Activated CD8-positive, alpha-beta memory T cell treated with anti-CD3 and anti-CD28 coated beads, Interleukin-2, amount 50 U/mL, for 1 hour (primary cell): ENCODE data around the gene GOLIM4.
"Not testable (repeated sequence)": the region's sequence is repeated elsewhere in the genome, so short reads cannot be mapped to it uniquely, and the experiment has no call there.

ENCODE experiments used
- DNase-seq: peaks from one replicate; pipeline ENCODE4 v3.0.0-alpha.2; 2020; ENCODE audit errors: extremely low read depth

GOLIM4 gene

DNA sequence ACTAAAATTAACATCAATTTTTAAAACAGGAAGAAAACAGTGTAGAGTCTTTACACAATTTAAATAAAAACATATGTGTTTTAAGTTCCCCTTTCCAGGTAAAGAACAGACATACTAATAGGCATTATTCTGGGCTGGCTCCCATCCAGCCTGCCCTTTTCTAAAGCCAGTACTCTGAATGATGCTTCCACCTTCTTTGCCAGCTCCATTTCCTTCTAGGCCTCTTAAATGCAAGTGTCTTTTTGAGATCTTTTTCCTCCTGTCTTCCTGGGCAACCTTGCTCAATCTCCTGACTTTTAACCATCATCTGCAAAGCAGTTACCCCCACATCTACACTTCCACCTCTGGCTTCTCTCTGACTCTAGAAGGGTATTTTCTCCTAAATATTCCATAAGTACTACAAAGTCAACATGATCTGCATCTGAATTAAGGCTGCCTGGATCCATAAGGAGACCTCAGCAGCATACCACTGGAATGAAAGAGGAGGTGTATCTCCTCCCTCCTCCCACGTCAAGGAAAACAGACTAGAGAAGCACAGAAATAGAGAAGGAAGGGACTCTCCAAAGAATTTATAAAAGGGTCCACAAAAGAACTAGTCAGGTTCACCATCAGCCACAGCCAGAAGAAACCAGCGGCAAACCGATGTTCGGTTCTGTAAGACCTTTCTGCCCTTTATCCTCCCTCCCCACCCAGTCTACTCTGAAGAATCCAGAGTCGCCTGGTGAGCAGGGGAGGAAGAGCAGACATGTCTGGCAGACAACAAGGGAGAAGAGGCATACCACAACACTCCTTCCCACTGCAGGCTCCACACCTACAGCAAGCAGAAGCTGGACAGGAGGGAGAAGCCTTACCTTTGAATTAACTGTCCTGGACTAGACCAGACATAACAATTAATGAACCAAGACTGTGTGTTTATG is 47.1 kb downstream of the GOLIM4 start:
- no peak for DNase-seq

DNA sequence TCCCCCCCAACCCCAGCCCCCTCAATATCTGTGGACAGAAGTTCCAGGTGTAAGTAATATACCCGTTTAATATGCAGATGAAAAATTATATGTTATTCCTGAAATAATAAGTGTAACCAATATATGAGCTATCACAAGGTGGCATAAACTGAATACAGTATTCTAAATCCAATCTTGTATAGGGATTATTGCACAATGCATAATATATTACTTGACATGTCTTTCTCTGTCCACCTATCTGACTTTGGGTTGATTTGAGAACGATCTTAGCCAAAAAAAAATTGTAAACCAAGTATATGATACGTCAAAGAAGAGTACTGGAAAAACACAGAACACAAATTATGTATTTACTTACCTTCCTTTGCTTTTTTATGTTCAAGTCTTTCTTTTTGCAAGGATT is 47.8 kb downstream of the GOLIM4 start:
- DNase-seq: no peak

DNA sequence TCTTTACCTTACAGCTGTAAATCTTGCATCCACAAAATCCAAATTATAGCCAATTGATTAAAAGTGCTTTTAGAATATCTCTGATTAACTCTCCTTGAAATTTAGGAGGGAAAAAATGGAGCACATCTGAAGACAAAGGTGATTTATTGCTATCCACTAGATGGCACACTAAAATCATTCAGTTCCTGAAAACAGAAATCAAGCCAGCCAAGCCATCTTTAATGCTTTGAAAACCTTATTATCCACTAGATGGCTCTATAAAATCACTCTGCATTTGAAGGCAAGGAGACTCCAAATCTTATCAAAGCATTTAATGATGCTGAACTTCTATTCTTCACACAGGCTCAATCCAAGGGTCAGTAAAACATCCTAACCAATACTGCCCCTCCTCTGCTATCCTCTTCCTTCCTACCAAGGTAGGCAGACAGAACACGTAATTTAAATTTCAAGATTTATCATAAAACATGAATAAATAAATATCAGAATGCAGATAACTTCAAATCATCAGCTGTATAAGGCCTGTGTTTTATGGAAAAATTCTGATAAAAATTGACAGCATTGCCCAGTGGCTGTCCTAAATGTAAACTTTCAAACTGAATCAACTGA is 48.4 kb downstream of the GOLIM4 start:
- no peak for DNase-seq

DNA sequence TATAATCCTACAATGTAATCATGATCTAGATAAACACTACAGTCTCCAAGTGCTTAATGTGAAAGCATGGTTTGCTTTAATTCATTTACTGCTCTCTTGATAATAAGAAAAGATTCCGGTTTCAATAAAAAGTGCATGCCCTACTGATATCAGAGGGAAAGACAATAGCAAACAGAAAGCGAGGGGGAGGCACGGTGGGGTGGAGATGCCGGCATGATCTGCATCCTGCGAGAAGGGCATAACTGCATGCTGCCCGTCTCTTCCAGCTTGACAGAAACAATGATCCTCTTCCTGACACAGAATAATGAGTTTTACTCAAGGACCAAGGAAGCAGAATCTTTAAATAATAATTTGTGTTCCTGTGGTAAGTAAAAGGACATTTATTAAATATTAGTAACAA is 51.7 kb downstream of the GOLIM4 start:
- no peak for DNase-seq

DNA sequence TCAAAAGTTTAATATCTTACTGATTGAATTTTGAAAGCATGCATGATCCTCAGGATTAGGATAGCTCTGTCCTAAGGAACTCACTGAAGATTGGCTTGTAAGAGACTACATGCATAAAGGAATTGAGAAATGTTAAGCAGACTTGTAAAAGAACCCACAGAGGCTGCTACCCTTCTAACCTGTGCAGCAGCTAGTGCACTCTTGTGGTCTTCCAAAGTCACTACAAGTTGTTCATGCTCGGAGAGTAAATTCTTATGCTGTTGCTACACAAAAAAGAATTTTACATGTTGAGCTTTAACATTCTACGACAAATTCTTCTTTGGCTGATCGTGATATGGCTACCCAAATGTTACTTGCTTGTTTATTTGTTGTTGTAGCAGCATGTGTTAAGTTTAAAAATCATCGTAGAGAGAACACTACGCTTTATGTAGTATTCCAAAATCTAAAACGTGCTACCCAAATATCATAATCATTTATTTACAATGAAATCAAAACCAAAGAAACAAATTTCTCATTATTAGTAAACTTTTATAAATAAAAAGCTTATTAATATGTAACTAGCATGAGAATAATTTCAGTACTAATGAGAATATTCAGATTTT is 55.0 kb downstream of the GOLIM4 start:
- DNase-seq: no peak

DNA sequence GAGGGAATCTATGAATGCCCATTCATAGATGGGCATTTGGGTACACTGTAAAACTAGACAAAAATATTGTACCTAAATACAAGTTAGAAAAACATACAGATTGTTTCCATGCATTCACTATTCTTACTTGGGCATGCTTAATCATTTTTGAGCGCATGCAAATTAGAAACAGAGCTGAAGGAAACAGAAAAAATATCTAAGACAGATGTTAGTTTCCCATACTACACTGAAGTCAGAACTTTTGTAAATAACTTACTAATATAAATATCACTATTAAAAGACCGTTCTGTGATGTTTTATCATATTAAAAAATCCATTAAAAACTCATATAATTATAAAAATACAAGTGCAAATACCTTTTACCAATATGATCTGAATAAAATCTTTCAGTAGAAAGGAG is 58.7 kb downstream of the GOLIM4 start:
- no peak for DNase-seq

DNA sequence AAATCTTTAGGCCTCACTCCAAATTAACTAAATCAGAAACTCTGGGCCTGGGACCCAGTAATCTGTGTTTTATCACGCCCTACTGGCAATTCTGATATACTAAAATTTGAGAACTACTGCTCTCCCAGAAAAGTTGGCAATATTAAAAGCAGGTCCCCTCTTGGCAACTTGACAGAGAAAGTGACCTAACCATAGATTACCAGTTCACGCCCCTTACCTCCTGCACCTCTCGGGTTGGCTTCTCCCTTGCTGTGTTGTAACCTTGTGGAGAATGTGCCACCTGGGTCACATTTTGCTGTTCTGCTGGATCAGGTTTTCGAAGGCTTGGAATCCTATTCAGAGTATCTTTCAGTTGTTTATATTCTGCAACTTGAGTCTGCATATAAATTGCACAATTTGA is 59.1 kb downstream of the GOLIM4 start:
- no peak for DNase-seq

DNA sequence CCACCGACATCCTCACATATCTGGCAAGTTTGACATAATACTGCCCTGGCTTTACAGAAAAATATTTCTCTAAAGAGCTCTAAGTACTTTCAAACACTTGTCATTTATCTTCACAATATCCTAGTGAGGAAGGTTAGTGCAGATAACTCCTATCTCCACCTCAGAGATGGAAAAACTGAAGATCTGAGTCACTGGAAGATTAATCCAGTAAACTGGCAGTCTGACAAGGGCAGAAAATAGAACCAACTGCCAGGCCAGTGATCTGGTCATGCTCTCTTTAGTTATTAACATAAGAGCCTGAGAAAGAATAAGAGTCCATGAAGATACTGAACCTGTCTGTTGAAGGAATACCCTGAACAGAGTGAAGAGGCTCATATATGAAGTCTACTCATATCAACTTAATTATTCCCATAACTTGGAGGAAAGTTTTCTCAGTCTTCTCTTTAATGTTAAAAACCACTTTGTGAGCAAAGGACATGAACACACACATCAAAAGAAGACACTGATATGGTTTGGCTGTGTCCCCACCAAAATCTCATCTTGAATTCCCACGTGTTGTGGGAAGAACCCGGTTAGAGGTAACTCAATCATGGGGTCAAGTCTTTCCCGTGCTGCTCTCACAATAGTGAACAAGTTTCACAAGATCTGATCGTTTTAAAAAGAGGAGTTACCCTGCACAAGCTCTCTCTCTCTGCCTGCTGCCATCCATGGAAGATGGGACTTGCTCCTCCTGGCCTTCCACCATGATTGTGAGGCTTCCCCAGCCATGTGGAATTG is 61.4 kb downstream of the GOLIM4 start:
- DNase-seq: no peak

DNA sequence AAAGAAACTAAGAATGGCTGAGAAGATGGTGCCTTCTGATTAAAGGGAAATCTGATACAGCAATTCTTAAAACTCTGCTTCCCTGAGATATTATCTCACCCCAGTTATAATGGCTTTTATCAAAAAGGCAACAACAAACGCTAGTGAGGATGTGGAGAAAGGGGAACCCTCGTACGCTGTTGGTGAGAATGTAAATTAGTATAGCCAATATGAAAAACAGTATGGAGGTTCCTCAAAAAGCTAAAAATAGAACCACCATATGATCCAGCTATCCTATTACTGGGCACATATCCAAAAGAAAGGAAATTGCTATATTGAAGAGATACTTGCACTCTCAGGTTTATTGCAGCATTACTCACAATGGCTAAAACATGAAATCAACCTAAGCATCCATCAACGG is 65.1 kb downstream of the GOLIM4 start:
- DNase-seq: no peak

DNA sequence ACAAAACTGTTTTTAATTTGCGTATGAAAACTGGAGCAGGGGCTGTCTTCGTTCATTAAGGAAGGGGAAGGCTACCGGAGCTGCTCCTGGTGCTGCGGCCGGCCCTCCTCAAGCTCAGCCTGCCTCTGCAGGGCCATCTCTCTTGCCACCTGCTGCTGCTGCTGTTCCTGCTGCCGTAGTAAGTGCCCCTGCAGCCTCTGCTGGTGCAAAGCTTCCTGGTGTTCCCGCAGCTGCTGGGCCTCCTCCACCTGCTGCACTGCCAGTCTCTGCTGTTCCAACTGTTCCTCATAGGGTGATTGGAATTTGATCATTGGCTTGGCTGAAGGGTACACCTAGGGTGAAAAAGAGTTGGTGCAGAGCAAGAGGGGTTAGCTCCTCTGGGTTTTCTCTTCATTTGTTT is 66.0 kb downstream of the GOLIM4 start:
- no peak for DNase-seq

DNA sequence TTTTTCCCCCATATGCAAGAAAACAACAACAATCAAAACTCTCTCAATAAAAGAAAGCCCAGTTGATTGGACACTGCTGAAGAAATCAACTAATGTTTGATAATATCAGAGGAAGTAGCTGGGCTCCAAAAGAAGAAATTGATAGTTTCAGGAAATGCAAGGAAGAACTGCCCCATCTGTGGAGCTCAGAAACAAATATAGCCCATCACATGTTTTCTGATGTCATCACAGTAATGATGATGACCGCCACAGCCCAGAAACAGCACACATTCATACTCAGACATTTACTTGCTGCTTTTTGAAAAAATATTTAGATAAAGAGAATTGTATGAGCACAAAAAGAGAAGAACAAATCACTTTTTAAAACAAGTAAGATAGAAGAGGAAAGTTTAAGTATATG is 67.6 kb downstream of the GOLIM4 start:
- DNase-seq: no peak

DNA sequence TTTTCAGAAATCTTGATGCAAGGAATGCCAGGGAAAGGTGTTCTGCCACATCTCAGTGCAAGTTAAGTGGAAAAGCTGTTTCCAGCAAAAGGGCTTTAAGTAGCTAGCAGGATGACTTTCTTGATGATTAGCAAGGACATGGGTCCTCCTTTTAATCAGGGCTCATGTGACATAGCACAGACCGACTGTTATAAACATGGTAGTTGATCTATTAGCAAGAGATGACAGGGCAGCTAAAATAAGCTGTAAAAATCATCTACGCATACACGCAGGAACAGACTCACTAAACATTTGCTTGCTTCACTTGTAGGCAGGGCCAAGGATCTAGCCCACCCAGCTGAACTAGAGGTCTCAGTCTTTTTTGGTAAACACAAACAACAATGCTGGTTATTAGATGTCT is 69.0 kb downstream of the GOLIM4 start:
- DNase-seq: no peak

DNA sequence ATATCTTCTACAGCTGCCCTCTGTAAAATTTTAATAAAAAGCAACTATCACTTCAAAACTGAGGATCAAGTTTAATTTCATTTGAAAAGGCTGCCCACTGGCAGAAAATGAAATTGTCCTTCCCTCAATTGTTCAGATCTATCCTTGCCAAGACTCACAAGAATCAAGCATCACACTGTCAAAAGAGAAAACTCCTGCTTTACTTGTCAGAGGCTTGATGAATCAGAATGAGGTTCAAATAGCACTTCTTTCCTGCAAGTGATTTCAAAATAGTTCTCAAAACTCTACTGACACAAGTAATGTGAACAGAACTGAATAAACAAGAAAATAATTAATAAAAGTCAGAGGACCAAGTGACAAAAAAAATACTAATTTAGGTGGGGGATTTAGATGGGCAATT is 70.6 kb downstream of the GOLIM4 start:
- DNase-seq: no peak

DNA sequence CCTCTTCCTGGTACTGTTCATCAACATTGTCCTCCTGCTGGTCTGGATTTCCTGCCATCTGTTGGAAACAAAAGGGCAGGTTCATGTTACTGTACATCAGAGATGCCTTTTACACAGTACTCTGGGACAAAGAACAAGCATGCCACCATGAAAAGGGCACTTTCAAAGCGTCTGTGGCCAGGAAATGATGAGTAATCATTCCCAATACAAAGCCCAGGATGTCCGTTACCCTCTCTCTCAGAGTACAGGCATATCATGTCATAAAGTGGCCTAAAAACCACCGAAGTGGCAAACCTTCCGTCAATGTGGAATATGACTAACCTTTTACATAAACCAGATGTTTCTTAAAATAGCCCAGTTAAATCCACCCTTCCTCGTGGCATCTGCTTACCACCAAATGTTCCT is 71.2 kb downstream of the GOLIM4 start:
- DNase-seq: no peak

DNA sequence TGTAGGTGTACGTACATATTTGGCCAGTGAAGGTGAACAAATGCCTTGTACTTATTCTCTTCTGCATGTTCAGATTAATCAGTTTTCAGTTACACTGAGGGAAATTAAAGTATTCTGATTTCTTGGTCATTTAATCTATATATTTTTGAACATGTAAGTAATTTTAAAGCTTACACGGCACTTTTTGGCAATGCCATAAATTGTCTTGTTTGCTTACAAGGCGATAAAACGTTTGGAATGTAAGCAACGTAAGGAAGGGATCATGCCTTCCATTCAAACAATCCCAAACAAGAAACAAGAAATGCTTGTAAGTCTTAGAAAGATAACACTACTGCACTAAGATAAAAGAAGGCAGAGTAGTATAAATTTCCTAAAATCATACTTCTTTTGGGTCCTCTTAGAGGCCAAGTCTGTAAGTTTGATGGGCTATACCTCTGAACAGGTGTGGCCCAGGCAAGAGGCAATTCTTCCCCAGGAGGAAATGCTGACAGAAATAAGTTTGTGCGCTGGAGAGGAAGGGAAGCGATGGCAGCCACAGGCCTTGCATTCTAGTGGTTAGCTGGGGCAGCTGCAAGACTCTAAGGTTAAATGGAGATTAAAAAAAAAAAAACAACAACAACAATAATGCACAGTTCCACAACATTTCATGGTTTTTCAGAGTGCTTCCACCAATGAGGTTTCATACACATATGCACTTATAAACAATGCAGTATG is 73.8 kb downstream of the GOLIM4 start:
- no peak for DNase-seq

DNA sequence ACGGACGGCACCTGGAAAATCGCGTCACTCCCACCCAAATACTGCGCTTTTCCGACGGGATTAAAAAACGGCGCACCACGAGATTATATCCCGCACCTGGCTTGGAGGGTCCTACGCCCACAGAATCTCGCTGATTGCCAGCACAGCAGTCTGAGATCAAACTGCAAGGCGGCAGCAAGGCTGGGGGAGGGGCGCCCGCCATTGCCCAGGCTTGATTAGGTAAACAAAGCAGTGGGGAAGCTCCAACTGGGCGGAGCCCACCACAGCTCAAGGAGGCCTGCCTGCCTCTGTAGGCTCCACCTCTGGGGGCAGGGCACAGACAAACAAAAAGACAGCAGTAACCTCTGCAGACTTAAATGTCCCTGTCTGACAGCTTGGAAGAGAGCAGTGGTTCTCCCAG is 84.4 kb downstream of the GOLIM4 start:
- not testable (repeated sequence) for DNase-seq

DNA sequence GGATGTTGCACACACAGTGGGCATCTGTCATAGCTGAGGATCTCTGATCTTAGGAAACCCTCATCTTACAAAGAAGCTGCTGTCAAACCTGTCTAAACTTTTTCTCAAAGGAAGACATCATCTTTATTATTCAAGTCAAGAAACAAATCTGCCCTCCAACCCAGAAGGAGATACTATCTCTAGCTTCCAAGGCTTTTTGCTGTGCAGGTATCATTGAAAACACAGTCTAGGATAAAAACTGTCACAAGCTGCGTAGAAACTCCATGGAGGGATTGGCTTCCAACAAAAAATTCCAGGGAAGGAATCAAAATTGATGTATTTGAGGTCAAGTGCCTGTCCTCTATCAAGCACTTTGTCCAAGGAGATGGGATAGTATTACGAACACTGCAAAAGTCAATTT is 89.1 kb downstream of the GOLIM4 start:
- no peak for DNase-seq

DNA sequence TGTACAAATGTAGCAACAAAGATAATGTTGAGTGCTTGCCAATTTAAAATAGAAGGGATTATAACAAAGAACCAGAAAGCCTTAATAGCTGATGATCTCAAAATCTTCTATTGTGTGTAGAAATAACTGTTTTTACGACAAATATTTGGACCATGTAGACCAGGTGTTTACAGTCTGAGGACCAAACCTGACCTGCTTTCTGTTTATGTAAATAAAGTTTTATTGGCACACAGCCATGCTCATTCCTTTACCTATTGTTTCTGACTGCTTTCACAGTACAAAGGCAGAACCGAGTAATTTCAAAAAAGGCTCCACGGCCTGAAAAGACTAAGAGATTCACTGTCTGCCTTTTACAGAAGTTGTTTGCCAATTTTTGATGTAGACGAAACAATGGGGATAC is 91.8 kb downstream of the GOLIM4 start:
- DNase-seq: no peak

DNA sequence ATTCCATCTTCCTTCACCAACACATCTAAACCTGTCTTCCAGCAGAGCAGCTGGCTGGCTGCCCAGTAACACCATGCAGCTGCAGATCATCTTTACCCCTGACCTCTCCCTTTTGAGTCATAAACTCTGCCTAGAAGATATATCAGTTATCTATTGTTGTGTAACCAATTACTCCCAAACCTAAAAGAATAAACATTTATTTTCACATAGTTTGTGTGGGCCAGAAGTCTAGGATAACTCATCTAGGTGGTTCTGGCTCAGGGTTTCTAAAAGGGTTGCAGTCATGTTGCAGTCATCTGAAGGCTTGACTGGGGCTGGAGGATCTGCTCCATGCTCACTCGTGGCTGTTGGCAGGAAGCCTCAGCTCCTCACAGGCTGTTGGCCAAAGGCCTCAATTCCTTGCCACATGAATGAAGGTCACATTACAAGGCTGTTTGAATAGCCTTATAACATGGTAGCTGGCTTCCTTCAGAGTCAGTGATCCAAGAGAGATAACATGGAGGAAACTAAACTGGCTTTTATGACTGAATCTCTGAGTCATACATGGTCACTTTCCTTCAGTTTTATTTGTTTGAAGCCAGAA is 92.8 kb downstream of the GOLIM4 start:
- DNase-seq: no peak

DNA sequence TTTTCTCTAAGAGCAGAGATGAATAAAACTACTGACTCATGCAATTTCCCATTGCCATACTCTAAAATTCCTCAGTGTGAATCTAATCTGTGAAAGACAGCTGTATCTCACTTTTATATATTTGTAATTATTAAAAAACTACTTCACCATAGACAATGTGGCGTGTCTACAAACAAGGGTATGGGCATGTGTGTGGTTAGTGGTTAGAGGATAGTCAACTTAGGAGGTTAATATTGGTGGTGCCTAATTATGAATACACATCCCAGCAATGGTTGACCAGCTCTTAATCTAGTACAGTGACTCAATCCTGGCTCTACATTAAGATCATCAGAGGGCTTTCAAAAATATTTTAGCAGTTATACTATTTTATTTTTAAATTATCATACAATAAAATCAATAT is 94.5 kb downstream of the GOLIM4 start:
- no peak for DNase-seq

DNA sequence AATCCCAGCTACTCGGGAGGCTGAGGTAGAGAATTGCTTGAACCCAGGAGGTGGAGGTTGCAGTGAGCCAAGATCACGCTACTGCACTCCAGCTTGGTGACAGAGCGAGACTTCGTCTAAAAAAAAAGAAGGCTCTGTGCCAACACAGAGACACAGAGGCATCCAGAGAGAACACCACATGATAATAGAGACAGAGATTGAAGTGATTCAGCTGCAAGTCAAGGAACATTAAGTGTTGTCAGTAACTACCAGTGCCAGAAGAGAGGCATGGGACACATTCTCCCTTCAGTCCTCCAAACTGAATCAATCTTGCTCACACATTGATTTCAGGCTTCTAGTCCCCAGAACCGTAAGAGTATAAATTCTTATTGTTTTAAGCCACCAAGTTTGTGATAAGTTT is 97.5 kb downstream of the GOLIM4 start:
- no peak for DNase-seq
